Left kidney (tissue), 8 donors: ENCODE results near the gene RNU2-1. TPM values are rescaled to one million over a fixed set of nuclear protein-coding genes. Genes with fewer than 3 reads are reported as not detected.
"Not testable (repeated sequence)": the region's sequence is repeated elsewhere in the genome, so short reads cannot be mapped to it uniquely, and the experiment has no call there.

Experiments used
- DNase-seq: peaks from one replicate; pipeline ENCODE4 v3.0.0-alpha.2; 2013
- long read RNA-seq, 8 donors: transcript quantifications; one replicate each; lab custom pipeline, GENCODE V29; 2026
- polyA plus RNA-seq: library from polyadenylated mRNA; unstranded; fragments of 120-200 nt; gene quantifications from one replicate; pipeline ENCODE4 v1.2.1, GENCODE V29; 2013; ENCODE audit not compliant: insufficient read length

The RNU2-1 gene
- polyA plus RNA-seq: not detected
- long read RNA-seq, donor 1, partial matches to known transcripts: 0 of 2 reads
- long read RNA-seq, donor 1, other reads (novel, unspliced or antisense): 0 of 2 reads
- long read RNA-seq, donor 2, partial matches to known transcripts: 0 of 3 reads
- long read RNA-seq, donor 2, other reads (novel, unspliced or antisense): 0 of 3 reads
- long read RNA-seq, donor 3: 0 reads
- long read RNA-seq, donor 4, partial matches to known transcripts: 0 of 4 reads
- long read RNA-seq, donor 4, other reads (novel, unspliced or antisense): 0 of 4 reads
- long read RNA-seq, donor 5, transcript RNU2-1-201 (1 exons, 191 nt): major isoform, 5 of 5 reads
- long read RNA-seq, donor 5, partial matches to known transcripts: 0 of 5 reads
- long read RNA-seq, donor 5, other reads (novel, unspliced or antisense): 0 of 5 reads
- long read RNA-seq, donor 6, partial matches to known transcripts: 0 of 4 reads
- long read RNA-seq, donor 6, other reads (novel, unspliced or antisense): 0 of 4 reads
- long read RNA-seq, donor 7, partial matches to known transcripts: 0 of 2 reads
- long read RNA-seq, donor 7, other reads (novel, unspliced or antisense): 0 of 2 reads
- long read RNA-seq, donor 8: 0 reads

DNA sequence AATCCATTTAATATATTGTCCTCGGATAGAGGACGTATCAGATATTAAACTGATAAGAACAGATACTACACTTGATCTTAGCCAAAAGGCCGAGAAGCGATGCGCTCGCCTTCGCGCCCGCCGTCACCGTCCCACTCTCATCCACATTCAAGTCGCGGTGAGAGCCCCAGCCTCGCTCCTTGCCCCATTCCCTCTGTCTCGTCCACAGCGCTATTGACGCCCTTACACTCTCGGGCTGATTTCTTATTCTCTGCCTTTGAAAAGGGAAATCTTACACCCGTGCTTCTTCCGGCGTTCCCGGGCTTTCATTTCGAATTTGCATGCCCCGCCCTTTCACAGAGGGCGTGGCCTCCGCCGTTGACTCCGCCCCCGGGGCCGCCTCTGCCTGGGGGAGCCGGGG is at the start of gene RNU2-1:
RNU2-1 (minus strand) TSS at position 101 of the 400 bp plus-strand sequence.
- not testable (repeated sequence) for DNase-seq

DNA sequence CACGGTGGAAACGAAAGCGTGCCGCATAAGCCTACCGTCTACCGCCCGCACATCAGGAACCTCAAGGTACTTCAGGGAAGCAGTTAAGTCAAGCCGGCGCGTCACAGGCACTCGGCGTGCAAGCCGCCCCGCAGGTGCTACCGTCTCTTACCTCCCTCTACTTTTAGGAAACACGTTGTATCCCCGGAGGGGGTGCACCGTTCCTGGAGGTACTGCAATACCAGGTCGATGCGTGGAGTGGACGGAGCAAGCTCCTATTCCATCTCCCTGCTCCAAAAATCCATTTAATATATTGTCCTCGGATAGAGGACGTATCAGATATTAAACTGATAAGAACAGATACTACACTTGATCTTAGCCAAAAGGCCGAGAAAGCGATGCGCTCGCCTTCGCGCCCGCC is 39.1 kb upstream of the RNU2-1 start:
- not testable (repeated sequence) for DNase-seq

DNA sequence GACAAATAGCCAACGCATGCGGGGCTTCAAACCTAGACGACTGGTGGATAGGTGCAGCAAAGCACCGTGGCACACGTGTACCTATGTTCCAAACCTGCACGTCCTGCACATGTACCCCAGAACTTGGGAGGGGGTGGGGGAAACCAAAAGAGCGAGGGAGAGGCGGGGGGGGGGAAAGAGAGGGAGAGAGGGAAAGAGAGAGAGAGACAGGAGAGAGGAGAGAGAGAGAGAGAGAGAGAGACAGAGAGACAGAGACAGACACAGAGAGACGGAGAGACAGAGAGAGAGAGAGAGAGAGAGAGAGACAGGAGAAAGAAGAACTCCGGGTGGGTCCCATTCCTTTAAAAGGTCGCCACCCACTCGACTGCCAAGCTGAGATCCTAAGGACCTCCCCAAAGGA is 38.7 kb upstream of the RNU2-1 start:
- DNase-seq: not testable (repeated sequence)

DNA sequence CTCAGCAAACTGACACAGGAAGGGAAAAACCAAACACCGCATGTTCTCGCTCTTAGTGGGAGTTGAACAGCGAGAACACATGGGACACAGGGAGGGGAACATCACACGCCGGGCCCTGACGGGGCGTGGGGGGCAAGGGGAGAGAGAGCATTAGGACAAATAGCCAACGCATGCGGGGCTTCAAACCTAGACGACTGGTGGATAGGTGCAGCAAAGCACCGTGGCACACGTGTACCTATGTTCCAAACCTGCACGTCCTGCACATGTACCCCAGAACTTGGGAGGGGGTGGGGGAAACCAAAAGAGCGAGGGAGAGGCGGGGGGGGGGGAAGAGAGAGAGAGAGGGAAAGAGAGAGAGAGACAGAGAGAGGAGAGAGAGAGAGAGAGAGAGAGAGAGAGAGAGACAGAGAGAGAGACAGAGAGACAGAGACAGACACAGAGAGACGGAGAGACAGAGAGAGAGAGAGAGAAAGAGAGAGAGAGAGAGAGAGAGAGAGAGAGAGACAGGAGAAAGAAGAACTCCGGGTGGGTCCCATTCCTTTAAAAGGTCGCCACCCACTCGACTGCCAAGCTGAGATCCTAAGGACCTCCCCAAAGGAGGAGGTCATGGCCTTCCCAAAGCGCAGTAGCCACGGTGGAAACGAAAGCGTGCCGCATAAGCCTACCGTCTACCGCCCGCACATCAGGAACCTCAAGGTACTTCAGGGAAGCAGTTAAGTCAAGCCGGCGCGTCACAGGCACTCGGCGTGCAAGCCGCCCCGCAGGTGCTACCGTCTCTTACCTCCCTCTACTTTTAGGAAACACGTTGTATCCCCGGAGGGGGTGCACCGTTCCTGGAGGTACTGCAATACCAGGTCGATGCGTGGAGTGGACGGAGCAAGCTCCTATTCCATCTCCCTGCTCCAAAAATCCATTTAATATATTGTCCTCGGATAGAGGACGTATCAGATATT is 37.1 kb upstream of the RNU2-1 start:
- not testable (repeated sequence) for DNase-seq

DNA sequence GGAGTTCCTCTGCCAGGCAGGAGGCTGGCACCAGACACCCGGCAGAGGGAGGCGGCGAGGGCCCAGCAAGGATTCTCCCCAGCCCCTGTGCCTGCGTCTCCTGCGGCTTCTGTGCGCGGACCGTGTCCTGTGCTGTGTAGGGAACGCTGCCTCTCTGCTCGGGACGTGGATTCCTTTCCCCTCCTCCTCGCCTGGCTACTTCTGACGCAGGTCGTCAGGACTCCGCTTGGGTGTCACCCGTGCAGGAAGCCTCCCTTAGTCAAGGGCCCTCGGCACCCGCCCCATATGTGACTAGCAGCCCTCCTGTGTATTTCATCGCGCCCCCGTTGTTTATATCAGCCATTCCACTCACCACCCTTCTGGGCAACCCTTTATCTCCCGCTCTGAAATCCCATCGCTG is 12.7 kb upstream of the RNU2-1 start:
- not testable (repeated sequence) for DNase-seq

DNA sequence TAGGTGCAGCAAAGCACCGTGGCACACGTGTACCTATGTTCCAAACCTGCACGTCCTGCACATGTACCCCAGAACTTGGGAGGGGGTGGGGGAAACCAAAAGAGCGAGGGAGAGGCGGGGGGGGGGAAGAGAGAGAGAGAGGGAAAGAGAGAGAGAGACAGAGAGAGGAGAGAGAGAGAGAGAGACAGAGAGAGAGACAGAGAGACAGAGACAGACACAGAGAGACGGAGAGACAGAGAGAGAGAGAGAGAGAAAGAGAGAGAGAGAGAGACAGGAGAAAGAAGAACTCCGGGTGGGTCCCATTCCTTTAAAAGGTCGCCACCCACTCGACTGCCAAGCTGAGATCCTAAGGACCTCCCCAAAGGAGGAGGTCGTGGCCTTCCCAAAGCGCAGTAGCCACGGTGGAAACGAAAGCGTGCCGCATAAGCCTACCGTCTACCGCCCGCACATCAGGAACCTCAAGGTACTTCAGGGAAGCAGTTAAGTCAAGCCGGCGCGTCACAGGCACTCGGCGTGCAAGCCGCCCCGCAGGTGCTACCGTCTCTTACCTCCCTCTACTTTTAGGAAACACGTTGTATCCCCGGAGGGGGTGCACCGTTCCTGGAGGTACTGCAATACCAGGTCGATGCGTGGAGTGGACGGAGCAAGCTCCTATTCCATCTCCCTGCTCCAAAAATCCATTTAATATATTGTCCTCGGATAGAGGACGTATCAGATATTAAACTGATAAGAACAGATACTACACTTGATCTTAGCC is 7.0 kb upstream of the RNU2-1 start:
- not testable (repeated sequence) for DNase-seq

DNA sequence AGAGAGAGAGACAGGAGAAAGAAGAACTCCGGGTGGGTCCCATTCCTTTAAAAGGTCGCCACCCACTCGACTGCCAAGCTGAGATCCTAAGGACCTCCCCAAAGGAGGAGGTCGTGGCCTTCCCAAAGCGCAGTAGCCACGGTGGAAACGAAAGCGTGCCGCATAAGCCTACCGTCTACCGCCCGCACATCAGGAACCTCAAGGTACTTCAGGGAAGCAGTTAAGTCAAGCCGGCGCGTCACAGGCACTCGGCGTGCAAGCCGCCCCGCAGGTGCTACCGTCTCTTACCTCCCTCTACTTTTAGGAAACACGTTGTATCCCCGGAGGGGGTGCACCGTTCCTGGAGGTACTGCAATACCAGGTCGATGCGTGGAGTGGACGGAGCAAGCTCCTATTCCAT is 5.8 kb upstream of the RNU2-1 start:
- not testable (repeated sequence) for DNase-seq

DNA sequence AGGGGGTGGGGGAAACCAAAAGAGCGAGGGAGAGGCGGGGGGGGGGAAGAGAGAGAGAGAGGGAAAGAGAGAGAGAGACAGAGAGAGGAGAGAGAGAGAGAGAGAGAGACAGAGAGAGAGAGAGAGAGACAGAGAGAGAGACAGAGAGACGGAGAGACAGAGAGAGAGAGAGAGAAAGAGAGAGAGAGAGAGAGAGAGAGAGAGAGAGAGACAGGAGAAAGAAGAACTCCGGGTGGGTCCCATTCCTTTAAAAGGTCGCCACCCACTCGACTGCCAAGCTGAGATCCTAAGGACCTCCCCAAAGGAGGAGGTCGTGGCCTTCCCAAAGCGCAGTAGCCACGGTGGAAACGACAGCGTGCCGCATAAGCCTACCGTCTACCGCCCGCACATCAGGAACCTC is 514 bp downstream of the RNU2-1 start:
- not testable (repeated sequence) for DNase-seq

DNA sequence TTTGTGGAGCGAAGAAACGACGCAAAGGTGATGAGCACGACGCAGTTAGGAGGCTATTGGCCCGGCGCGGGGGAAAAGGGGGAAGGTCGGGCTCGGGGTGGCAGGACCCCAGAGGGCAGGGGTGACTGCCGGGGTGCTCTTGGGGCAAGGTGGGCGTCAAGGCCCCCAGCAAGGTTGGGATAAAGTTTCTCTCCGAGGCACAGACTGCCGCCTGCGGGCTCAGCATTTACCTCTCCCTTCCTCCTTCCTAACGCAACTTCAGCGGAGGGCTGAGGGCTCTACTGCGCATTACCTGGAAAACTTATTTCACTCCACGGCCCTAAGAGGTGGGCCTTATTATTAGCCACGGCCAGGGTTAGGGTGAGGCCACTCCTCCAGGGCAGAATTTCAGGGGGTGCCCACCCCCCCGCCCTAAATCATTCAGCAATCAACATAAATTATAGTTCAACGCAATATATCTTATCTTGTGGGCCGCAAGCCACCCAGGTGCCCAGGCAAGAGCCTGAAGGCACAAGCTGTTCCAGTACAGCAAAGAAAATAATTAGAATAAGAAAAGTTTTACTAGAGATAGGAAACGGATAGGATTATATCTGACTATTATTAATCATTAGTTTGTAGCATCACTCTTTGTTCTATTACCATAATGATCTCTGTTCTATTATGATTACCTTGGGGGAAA is 1.6 kb downstream of the RNU2-1 start:
- DNase-seq: not testable (repeated sequence)

DNA sequence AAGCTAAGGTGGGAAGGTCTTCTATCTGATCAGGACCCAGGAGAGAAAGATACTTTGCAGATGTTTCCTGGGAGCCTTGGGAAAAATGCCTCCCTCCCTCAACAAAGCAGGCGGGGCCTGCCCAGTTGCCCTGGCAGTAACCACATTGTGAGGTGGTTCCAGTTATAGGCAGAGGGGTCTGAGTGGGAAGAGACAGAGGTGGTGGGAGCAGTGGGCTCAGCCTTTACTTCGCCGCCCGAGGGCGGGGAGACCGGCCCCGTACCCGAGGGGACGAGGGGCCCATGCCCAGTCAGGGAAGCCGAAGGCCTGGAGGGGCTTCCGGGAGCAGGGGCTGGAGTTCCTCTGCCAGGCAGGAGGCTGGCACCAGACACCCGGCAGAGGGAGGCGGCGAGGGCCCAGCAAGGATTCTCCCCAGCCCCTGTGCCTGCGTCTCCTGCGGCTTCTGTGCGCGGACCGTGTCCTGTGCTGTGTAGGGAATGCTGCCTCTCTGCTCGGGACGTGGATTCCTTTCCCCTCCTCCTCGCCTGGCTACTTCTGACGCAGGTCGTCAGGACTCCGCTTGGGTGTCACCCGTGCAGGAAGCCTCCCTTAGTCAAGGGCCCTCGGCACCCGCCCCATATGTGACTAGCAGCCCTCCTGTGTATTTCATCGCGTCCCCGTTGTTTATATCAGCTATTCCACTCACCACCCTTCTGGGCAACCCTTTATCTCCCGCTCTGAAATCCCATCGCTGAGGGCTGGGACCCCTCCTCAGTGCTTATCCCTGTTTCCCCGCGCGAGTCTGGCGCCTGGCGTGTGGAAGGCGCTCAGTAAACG is 2.4 kb downstream of the RNU2-1 start:
- DNase-seq: not testable (repeated sequence)

DNA sequence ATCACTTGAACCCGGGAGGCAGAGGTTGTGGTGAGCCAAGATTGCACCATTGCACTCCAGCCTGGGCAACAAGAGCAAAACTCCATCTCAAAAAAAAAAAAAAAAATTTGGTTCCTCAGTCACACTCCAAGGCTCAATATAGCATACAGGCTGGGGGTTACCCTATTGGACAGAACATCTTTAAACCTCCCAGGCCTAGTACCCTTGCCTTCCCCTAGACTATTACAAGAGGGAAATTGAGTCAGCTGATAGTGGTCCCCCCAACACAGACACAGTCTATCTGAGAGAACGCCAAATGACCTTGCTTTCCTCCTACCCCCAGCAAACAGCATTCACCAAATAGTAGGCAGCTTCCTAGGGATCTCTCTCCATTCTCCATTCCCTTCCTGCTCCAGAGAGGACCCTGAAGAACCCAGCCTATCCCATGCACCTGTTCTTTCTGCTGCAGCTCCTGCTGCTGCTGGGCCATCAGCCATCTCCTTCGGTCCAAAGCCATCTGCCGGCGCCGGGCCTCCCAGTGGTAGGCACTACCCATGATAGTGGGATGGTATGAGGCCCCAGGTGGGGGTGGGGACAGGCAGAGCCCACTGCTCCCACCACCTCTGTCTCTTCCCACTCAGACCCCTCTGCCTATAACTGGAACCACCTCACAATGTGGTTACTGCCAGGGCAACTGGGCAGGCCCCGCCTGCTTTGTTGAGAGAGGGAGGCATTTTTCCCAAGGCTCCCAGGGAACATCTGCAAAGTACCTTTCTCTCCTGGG is 5.6 kb downstream of the RNU2-1 start, which contains the start of gene CCDC200:
CCDC200 (minus strand) TSS at position 604 of the 763 bp plus-strand sequence; CDS start at position 535, 69 bp downstream.
- DNase-seq: not testable (repeated sequence)

DNA sequence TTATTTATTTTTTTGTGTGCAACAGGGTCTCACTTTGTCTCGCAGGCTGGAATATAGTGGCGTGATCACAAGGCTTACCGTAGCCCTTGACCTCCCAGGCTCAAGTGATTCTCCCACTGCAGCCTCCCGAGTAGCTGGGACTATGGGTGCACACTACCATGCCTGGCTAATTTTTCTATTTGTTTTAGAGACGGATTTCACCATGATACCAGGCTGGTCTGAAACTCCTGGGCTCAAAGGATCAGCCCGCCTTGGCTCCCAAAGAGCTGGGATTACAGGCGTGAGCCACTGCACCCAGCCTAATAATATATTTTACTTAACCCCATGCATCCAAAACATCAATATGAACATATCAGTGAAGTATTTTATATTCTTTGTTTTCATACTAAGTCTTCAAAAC is 7.4 kb downstream of the RNU2-1 start:
- no peak for DNase-seq

DNA sequence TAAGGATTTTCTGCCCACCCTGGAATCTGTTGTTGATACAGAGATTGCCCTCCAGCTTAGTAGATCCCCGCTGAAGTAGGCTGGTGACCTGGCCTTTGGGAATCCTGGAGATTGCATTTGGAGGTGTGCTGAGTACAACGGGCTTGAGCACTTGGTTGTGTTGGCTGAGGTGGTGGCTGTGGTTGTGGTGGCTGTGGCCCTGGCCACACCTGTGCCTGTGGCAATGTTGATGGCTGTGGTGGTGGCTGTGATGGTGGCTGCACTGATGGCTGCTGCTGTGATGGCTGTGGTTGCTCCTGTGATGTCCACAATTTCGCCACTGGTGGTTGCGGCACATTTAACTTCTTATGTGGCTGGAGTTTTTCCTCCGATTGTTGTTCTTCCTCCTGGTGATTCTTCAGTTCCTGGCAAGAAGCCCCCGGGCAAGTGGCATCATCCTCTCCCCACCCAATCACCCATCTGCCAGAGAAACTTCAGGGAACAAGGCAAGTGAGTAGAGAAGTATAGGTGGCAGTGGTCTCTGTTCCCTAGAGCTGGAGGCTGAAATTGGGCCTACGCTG is 9.6 kb downstream of the RNU2-1 start:
- no peak for DNase-seq

DNA sequence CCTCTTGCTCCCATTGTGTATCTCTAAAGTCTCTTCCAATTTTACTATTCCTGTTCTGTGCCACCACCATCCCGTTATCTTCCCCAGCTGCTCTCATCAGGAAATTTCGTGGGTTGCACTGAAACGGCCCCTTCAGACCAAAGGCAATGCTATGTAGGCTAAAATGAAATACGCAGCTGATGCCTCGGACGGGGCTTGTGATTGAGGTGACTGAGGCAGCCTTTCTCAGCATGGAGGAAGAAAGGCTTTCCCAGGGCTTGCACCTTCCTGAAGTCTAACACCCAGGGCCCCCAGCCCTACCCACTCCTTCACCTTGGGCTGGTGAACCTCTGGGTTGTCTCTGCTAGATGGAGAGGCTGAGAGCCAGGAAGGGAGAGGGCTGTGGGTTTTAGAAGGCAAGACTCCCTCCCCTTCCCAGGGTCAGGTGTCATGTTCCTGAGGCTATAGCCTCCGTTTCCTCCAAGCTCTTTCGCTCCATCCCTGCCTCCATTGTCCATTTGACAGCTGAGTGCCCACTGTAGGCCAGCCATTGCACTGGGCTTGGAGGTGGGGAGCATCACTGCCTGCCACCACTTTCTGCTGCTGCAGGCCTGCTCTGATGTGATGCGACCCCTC is 13.2 kb downstream of the RNU2-1 start:
- DNase-seq: no peak

DNA sequence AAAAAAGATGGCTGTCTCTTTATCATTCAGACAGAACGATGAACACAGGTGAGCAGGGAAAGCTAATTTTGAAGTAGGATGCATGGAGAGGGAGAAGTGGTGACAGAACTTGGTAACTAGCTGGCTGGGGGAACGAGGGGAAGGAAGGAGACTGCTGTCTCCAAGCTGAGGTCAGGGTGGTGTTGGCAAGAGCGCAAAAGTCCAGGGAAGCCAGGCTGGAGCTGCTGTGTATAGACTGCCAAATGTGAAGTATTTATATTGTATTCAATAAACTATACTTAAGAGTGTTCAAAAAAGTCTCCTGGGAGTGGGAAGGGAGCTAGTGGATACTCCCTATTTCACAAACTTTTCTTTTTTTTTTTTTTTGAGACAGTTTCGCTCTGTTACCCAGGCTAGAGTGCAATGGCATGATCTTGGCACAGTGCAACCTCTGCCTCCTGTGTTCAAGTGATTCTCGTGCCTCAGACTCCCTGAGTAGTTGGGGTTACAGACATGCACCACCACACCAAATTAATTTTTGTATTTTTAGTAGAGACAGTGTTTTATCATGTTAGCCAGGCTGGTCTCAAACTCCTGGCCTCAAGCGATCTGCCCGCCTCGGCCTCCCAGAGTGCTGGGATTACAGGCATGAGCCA is 13.9 kb downstream of the RNU2-1 start:
- DNase-seq: no peak

DNA sequence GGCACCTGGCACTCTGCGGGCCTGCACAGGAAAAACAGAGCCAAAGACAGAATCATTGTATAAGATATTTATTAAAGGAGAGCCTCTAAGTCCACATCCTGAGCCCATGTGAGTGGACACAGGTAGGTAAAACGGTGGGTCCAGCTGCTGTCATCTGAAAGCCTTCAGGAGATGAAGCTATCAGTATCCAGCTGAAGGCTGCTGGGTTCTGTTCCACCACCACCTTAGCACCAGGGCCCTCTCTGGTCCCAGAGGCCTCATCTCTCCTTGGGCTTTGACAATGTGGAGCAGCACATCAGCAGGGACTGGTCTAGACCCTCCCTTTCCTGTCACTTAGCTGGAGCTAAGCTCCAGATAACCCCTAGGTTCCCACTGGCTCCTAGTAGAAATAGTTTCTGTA is 14.8 kb downstream of the RNU2-1 start:
- no peak for DNase-seq

DNA sequence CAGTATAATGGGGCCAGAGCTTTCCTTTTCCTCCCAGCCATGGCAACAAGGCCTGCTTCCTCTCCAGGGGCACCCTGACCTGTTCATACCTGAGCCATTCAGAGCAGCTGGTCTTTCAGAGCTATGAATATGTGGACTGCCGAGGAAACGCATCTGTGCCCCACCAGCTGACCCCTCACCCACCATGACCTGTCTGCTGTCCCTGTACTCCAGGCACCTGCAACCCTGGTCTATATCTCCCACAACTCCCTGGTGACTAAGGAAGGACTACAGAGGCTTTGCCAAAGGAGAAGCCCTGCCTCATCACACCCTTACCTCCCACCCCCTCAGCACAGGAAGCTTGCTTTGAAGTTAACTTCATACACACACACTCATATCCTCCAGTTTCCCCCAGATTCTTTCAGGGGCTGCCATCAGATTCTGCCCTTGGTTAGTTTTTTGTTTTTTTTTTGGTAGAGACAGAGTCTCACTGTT is 16.1 kb downstream of the RNU2-1 start:
- DNase-seq: no peak
